ENCODE measurements around the gene SGCB. TPM values are rescaled to one million over a fixed set of nuclear protein-coding genes. Genes with fewer than 3 reads are reported as not detected.

Gene SGCB
- total RNA-seq, 2 donors from 2014 or later: 5.3 to 9.3 TPM

- intact Hi-C loops (cut with DNase I): no loop called here
- DNase-seq: no peak
- Histone ChIP-seq H3K4me1 (peaks cover 9% of the 10 kb centered on the region), H3K4me3 (no peak overlapping the region), H3K27me3 (no peaks in the 10 kb centered on the region), H3K9me3 (no peaks in the 10 kb centered on the region), H3K36me3 (replicated peaks in 1 of 2; ENCODE audit: insufficient read depth in 1 of 2, low read depth in 2 of 2) (no peaks in the 10 kb centered on the region), H3K27ac (no peak overlapping the region)
- no peak for ATAC-seq
- no peak for TF ChIP-seq POLR2A (IDR thresholded peaks at IDR 0.05)
- TF ChIP-seq, protein P1, sequence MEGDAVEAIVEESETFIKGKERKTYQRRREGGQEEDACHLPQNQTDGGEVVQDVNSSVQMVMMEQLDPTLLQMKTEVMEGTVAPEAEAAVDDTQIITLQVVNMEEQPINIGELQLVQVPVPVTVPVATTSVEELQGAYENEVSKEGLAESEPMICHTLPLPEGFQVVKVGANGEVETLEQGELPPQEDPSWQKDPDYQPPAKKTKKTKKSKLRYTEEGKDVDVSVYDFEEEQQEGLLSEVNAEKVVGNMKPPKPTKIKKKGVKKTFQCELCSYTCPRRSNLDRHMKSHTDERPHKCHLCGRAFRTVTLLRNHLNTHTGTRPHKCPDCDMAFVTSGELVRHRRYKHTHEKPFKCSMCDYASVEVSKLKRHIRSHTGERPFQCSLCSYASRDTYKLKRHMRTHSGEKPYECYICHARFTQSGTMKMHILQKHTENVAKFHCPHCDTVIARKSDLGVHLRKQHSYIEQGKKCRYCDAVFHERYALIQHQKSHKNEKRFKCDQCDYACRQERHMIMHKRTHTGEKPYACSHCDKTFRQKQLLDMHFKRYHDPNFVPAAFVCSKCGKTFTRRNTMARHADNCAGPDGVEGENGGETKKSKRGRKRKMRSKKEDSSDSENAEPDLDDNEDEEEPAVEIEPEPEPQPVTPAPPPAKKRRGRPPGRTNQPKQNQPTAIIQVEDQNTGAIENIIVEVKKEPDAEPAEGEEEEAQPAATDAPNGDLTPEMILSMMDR (IDR thresholded peaks at IDR 0.05): no peak
Observed at GRCh38 chr4:51997647-51998046, 40.5 kb downstream of the SGCB start.

DNA sequence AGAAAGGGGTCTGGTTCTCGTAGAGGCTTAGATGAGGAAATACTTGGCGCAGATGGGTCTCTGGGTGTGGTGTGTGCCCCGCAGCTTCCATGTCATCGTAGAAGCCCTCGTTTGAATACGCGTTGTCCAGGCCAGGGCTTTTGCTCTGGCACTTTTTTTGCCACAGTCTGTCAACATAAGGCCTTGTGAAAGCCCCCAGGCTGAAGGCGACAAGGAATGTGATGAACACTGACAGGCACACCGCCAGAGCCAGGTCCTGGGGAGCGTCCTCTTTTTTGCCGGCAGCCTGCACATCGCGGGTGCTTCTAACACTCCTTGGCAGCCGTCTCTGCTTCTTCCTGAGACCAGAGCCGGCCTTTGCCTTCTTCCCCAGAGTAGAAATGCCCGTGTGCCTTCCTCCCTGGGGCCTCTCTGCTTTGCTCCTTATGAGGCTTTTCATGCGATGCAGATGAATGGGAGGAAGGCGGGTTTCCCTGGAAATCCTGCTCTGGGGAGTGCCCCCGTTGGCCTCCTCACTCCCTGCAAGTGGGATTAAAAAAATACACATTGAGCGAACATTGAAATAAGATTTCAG, 42.4 kb downstream of the SGCB start:
- Histone ChIP-seq H3K27ac (no peak overlapping the region), H3K9me3 (no peaks in the 10 kb centered on the region), H3K27me3 (no peaks in the 10 kb centered on the region), H3K4me1 (peaks cover 9% of the 10 kb centered on the region), H3K36me3 (replicated peaks in 1 of 2; ENCODE audit: insufficient read depth in 1 of 2, low read depth in 2 of 2) (no peaks in the 10 kb centered on the region), H3K4me3 (no peak overlapping the region)
- intact Hi-C loops (cut with DNase I): no loop called here
- ATAC-seq: no peak
- TF ChIP-seq, protein P1 (IDR thresholded peaks at IDR 0.05): no peak
- TF ChIP-seq POLR2A (IDR thresholded peaks at IDR 0.05): no peak
- no peak for DNase-seq
- WGBS, 2 donors: 62 to 79% methylated on average over 19 to 20 of the region's 20 CpGs

Small RNA genes within 50 kb of the gene (small RNA-seq; reads per million reads assigned to genes)
- not detected for gene AC104784.1

Other genes with a start within 250 kb of the SGCB start
- 10 to 100 TPM; 26.7 to 38.7 TPM for gene DCUN1D4, start 195.1 kb downstream of the SGCB start, total RNA-seq
- gene LRRC66, start 17.9 kb downstream of the SGCB start, total RNA-seq: under 1 TPM; 0.33 to 0.78 TPM
- 1 to 10 TPM; 4.0 to 8.0 TPM for gene SPATA18, start 13.0 kb upstream of the SGCB start, total RNA-seq